Heart left ventricle (tissue), 16 donors: ENCODE measurements around the gene PTP4A1. TPM values are rescaled to one million over a fixed set of nuclear protein-coding genes. Genes with fewer than 3 reads are reported as not detected.
A peak's percentile ranks its signal among the peaks of the same experiment; 100 is the strongest.
"Not testable (repeated sequence)": the region's sequence is repeated elsewhere in the genome, so short reads cannot be mapped to it uniquely, and the experiment has no call there.

Experiments used
- ATAC-seq, 4 donors: fragments of 200-7000 bp; cut with Tn5 transposase; one replicate each; pipeline ENCODE4 v1.9.1; 2020 to 2022; ENCODE audit warnings: moderate library complexity in 4 of 4, mild to moderate bottlenecking in 3 of 4, moderate number of reproducible peaks in 1 of 4
- DNase-seq, 5 donors: peaks; one replicate each; pipeline ENCODE4 v3.0.0-alpha.2; 2020
- H3K27ac ChIP-seq, 12 donors: fragments of 200-600 bp; sonication (generic) in 4 of 12; one replicate each; pipeline versions ENCODE4 v1.5.0 to v1.8.0; 2016 to 2022; ENCODE audit warnings: mild to moderate bottlenecking in 2 of 12
- H3K27me3 ChIP-seq, 9 donors: fragments of 200-600 bp; sonication (generic) in 2 of 9; one replicate each; pipeline versions ENCODE4 v1.5.1 to v1.8.0; 2016 to 2022; ENCODE audit warnings: mild to moderate bottlenecking in 3 of 9
- H3K36me3 ChIP-seq, 9 donors: fragments of 200-600 bp; sonication (generic) in 2 of 9; one replicate each; pipeline versions ENCODE4 v1.5.0 to v1.8.0; 2018 to 2022; ENCODE audit warnings: mild to moderate bottlenecking in 2 of 9
- H3K4me1 ChIP-seq, 12 donors: fragments of 200-600 bp; sonication (generic) in 4 of 12; one replicate each; pipeline versions ENCODE4 v1.5.0 to v1.8.0; 2016 to 2022; ENCODE audit warnings: mild to moderate bottlenecking in 3 of 12
- H3K4me3 ChIP-seq, 12 donors: fragments of 200-600 bp; sonication (generic) in 4 of 12; one replicate each; pipeline versions ENCODE4 v1.5.0 to v1.8.0; 2017 to 2022; ENCODE audit warnings: mild to moderate bottlenecking in 9 of 12, moderate library complexity in 4 of 12
- H3K9me3 ChIP-seq, 12 donors: fragments of 200-600 bp; sonication (generic) in 4 of 12; one replicate each; pipeline versions ENCODE4 v1.5.0 to v1.8.0; 2016 to 2022; ENCODE audit warnings: mild to moderate bottlenecking in 1 of 12
- POLR2A ChIP-seq, 2 donors: fragments of 450-650 bp; IDR thresholded peaks; one replicate each; pipeline ENCODE4 v1.6.1; 2017; ENCODE audit warnings: antibody characterized with exemption in 2 of 2, mild to moderate bottlenecking in 2 of 2, moderate library complexity in 2 of 2
- WGBS, 4 donors: extraction: QIAGEN DNeasy Blood & Tissue Kit in 2 of 4; methylation state at CpG; one replicate each; pipeline versions ENCODE4 v1.1.5 to v1.1.7; 2013 to 2018; 5-methylcytosine and 5-hydroxymethylcytosine counted together
- intact Hi-C, 10 donors: fragments of 100-400 bp; cut with DNase I; formaldehyde crosslinking; loops; one replicate each; pipeline versions ENCODE4 v1.11.1 to v1.14.2; 2022
- long read RNA-seq, 3 donors: library from polyadenylated mRNA; unstranded; transcript quantifications; one replicate each; pipeline ENCODE4 v2.0.0, GENCODE V29; 2020 to 2021
- polyA plus RNA-seq, 2 donors: library from polyadenylated mRNA; stranded (reverse); fragments of 200-250 nt; gene quantifications; one replicate each; pipeline ENCODE4 v1.2.3, GENCODE V29; 2013
- total RNA-seq, 9 donors: library from RNA; depleted of rRNA in 2 of 9; stranded (reverse); fragments of >200 nt in 2 of 9; fragmentation: NEBNext Ultra II Directional in 3 of 9; extraction: Animal tissue kit (Norgen Biotek cat#: 25700) in 3 of 9; gene quantifications; one replicate each; pipeline versions ENCODE4 v1.1.0 to v1.2.4, GENCODE V29; 2016 to 2023
- TF ChIP-seq, protein P1 (sequence below), 12 donors: fragments of 200-600 bp; sonication (generic) in 4 of 12; IDR thresholded peaks; one replicate each; pipeline versions ENCODE4 v1.5.0 to v1.8.0; 2018 to 2022; ENCODE audit warnings: antibody characterized with exemption in 12 of 12, mild to moderate bottlenecking in 5 of 12
- donor health status: ischemic (EF 13 %, LVEDD 7.1; RV severe dilation, severe dysfunction).
- donor health status: healthy with polysubstance abuse.
- donor health status: DM: no; HTN: yes; CAD: no.
- donor health status: DM: no; HTN: no; CAD: no.
- donor health status: ischemic (EF 25% LVEDD 6.9; RV normal size, moderate dysfunction).
- donor health status: ischemic (EF 25% LVEDD 5.7; RV mildly dilated, moderate dysfunction).
- donor health status: healthy.
- donor health status: DM: yes; HTN: yes; CAD: no.
- donor health status: ischemic (EF 35%, LVEDD 5.7; RV mildly dilated, moderate dysfunction).
- donor health status: nonischemic (EF 11% LVEDD 7.7; RV severe dilation, severe dysfunction).
- donor health status: DM: yes; HTN: yes; CAD: no.
- donor health status: PGD.
- donor health status: ischemic (EF 29% LVEDD 5.4; RV normal size, mild dysfunction).
- donor health status: nonischemic (EF 23%, LVEDD 6.1; RV moderate dilation, normal function).

The PTP4A1 gene
- total RNA-seq (10 to 100 TPM; 22.2 to 73.5 (median 43.5) TPM), polyA plus RNA-seq (10 to 100 TPM in 1 of 2 donors, 1 to 10 TPM in 1; 6.3 to 23.8 TPM)
- long read RNA-seq, donor 1, partial matches to known transcripts, result 0 of 2 reads
- long read RNA-seq, donor 1, other reads (novel, unspliced or antisense), result 1 of 2 reads
- long read RNA-seq, donor 2, partial matches to known transcripts, result 0 of 5 reads
- long read RNA-seq, donor 2, other reads (novel, unspliced or antisense), result 2 of 5 reads
- long read RNA-seq, donor 3, partial matches to known transcripts, result 0 of 1 reads
- long read RNA-seq, donor 3, other reads (novel, unspliced or antisense), result 0 of 1 reads

DNA sequence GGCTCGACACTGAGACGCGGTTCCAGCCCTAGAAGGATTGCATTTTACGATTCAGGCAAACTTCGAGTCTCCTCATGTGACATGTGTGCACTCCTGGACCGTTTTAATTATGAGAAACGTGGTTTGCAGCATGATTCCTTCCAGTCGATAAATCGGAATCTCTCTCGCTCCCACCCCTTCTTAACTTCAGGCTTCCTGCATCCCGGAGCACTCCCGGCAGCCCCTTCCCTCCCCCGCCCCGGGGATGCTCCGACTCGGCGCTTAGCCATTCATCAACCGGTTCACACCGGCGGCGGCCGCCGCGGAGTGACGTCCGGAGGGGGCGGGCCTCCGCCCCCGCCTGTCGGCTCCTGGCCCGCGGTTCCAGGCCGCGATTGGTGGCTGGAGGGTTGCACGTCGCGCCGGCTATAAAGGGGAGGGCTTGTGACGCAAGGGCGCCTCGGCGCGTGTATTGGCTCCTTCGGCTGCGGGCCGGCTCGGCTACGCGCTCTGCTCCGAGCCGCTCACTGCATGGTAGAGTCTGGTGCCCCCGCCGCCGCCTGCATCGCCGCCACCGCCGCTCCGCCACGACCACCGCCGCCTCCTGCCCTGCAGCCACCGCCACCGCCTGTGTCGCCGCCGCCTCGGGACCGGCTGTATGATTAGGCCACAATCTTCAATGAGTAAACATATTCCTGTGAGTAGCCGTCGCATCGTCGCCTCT, at the start of gene PTP4A1, which contains the start of gene LOC128125822:
TSS of gene PTP4A1 (plus strand) at position 437 of the 703 bp plus-strand sequence. CDS start 4,401 bp downstream, outside the sequence.
TSS of gene LOC128125822 (plus strand) at position 437 of the 703 bp plus-strand sequence.
- Histone ChIP-seq H3K27me3 (no peaks in the 10 kb centered on the region), H3K27ac (peak within 1 kb of the TSS; percentile 96 to 100 (median 99)), H3K4me1 (peaks cover 0 to 37% (median 17%) of the 10 kb centered on the region in 12 donors), H3K36me3 (peaks cover 0 to 11% (median 9%) of the 10 kb centered on the region in 9 donors), H3K9me3 (peaks cover 0 to 6% (median 0%) of the 10 kb centered on the region in 12 donors), H3K4me3 (peak within 1 kb of the TSS; percentile 76 to 96 (median 92))
- DNase-seq (peak; percentile 98 to 99 (median 98)), ATAC-seq (peak; percentile 96 to 98 (median 98))
- TF ChIP-seq POLR2A (IDR thresholded peaks at IDR 0.05), result peak; percentile 91 to 98
- TF ChIP-seq, protein P1, sequence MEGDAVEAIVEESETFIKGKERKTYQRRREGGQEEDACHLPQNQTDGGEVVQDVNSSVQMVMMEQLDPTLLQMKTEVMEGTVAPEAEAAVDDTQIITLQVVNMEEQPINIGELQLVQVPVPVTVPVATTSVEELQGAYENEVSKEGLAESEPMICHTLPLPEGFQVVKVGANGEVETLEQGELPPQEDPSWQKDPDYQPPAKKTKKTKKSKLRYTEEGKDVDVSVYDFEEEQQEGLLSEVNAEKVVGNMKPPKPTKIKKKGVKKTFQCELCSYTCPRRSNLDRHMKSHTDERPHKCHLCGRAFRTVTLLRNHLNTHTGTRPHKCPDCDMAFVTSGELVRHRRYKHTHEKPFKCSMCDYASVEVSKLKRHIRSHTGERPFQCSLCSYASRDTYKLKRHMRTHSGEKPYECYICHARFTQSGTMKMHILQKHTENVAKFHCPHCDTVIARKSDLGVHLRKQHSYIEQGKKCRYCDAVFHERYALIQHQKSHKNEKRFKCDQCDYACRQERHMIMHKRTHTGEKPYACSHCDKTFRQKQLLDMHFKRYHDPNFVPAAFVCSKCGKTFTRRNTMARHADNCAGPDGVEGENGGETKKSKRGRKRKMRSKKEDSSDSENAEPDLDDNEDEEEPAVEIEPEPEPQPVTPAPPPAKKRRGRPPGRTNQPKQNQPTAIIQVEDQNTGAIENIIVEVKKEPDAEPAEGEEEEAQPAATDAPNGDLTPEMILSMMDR (IDR thresholded peaks at IDR 0.05), result no peak
- WGBS, 4 donors, result 0 to 1% (median 0%) methylated on average over 19 to 73 of the region's 73 CpGs
- intact Hi-C loops, result loop anchor here in 8 of 10 donors (1.0 to 10.0 kb wide), 8 partner anchors 63 to 220 kb away; partner anchors contain the start of gene PHF3 (in 8 of the 8)

DNA sequence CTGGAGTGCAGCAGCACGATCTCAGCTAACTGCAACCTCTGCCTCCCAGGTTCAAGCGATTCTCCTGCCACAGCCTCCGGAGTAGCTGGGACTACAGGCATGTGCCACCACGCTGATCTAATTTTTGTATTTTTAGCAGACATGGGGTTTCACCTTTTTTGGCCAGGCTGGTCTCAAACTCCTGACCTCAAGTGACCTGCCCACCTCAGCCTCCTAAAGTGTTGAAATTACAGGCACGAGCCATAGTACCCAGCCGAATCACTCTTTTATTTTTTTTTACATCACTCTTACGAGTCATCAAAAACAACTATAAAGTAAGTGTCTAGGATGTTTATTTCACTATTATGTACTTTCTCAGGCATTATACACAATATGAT, 49.4 kb upstream of the PTP4A1 start:
- WGBS, 4 donors, result 87 to 91% (median 88%) methylated on average over 7 of the region's 7 CpGs
- DNase-seq, intact Hi-C loops, H3K4me3 ChIP-seq, ATAC-seq, H3K36me3 ChIP-seq, H3K27me3 ChIP-seq, H3K4me1 ChIP-seq, H3K9me3 ChIP-seq, H3K27ac ChIP-seq: not testable (repeated sequence)

DNA sequence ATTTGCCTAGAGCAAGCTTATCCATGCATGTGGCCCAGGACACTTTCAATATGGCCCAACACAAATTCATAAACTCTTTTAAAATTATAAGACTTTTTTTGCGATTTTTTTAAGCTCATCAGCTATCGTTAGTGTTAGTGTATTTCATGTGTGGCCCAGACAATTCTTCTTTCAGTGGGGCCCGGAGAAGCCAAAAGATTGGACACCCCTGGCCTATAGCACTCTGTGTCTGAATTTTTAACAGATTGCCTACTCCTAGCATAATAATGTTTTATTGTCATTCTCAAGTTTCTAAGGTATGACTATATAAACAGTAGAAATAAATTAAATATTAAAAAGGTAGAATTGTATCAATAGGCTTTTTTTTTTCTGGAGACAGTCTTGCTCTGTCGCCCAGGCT, 48.6 kb upstream of the PTP4A1 start:
- H3K27ac ChIP-seq, result no peak overlapping the region
- H3K9me3 ChIP-seq, result no peaks in the 10 kb centered on the region
- 91 to 95% (median 93%) methylated on average over 4 of the region's 4 CpGs for WGBS, 4 donors
- no peaks in the 10 kb centered on the region for H3K4me1 ChIP-seq
- ATAC-seq (no peak), DNase-seq (no peak)
- H3K4me3 ChIP-seq, result no peak overlapping the region
- TF ChIP-seq POLR2A (IDR thresholded peaks at IDR 0.05), result no peak
- TF ChIP-seq, protein P1 (IDR thresholded peaks at IDR 0.05), result no peak
- no peaks in the 10 kb centered on the region for H3K36me3 ChIP-seq
- intact Hi-C loops, result no loop called here
- H3K27me3 ChIP-seq, result no peaks in the 10 kb centered on the region

DNA sequence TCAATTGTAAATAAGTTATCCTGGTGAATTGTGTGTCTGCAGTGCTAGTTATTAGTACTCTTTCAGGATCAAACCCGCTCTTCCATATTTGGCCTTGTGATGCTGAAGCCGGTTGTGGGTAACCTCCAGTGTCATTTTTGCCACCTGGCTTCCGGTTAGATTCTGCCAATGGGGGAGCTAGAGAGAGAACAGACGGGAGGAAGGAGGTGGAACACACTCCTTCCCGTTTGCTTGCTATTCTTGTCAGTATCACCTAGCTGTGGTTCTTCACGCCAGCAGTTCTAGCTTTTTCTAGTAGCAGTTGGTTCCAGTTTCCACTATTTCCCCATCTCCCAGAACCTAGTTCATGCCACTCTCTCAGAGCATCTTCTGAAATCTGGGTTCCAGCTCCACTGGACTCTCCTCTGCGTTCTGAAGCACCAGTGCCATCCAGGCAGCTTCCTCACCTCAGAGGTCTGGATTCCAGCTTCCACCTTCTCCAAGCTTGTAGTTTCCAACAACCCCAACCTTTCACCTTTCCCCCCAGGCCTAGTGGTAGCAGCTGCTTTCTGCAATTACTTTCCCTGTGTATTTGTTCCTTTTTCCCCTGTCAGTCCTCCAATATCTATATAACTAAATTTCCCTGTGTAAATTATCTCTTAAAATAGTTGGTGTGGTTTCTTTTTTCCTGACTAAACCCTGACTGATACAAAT, 46.9 kb upstream of the PTP4A1 start:
- 64 to 69% (median 66%) methylated on average over 7 of the region's 7 CpGs for WGBS, 4 donors
- Histone ChIP-seq H3K4me1 (no peaks in the 10 kb centered on the region), H3K4me3 (no peak overlapping the region), H3K9me3 (no peaks in the 10 kb centered on the region), H3K27me3 (no peaks in the 10 kb centered on the region), H3K36me3 (no peaks in the 10 kb centered on the region), H3K27ac (no peak overlapping the region)
- no peak for ATAC-seq
- no peak for TF ChIP-seq POLR2A (IDR thresholded peaks at IDR 0.05)
- TF ChIP-seq, protein P1 (IDR thresholded peaks at IDR 0.05), result no peak
- intact Hi-C loops, result no loop called here
- no peak for DNase-seq
